HG03520 (cell line): Measurements from ENCODE around the gene DYRK2.

Experiments
- ATAC-seq: cut with Tn5 transposase; IDR thresholded peaks from one replicate; pipeline ENCODE4 v1.9.1; 2021; ENCODE audit warnings: mild to moderate bottlenecking, moderate library complexity; ENCODE audit not compliant: unreplicated experiment

Gene DYRK2

DNA sequence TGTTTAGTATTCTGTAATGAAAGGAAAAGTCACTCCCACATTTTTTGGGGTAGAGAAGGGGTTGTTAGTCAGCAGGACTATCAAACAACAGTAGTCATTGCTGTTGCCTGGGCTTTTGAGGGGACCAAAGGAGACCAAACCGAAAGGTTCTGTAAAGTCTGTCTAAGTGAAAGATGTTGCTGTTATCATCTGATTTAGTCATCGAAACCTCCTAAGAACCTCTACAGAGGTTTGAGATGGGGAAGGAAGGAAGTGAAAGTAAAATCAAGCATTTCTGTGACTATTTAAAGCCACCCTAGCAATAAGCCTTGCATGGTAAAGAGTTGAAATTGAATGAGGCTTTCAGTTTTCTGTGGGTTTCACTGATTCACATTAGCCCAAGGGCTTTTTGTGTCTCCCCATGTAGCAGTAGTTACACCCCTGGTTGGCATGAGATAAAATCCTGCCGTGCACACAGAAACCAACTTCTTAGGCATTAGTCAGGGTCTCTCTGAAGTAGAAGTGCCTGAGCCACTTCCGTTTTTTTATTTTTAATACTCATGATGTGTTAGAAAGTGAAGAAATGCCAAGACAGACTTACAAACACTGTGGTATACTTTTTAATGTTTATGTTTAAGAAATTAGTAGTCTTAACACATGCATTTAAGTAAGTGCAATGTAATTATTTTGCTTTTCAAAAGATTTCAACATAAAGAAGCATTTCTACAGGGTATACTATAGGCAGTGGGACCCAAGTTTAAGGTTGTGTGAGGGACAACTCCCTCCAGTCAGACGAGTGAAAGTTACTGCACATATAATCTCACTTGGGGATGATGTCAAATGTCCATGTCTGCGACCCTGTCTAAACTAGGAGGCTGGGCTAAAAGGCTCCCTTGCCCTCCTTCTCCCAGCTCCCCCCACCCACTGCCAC, 50.4 kb downstream of the DYRK2 start:
- peak; percentile 95 for ATAC-seq

GRCh38 chr12:67701121-67701520, 52.6 kb downstream of the DYRK2 start:
- no peak for ATAC-seq

- no peak for ATAC-seq
These were observed 53.6 kb downstream of the DYRK2 start for GRCh38 chr12:67702136-67702535.

GRCh38 chr12:67704071-67704470, 55.5 kb downstream of the DYRK2 start:
- ATAC-seq = no peak

DNA sequence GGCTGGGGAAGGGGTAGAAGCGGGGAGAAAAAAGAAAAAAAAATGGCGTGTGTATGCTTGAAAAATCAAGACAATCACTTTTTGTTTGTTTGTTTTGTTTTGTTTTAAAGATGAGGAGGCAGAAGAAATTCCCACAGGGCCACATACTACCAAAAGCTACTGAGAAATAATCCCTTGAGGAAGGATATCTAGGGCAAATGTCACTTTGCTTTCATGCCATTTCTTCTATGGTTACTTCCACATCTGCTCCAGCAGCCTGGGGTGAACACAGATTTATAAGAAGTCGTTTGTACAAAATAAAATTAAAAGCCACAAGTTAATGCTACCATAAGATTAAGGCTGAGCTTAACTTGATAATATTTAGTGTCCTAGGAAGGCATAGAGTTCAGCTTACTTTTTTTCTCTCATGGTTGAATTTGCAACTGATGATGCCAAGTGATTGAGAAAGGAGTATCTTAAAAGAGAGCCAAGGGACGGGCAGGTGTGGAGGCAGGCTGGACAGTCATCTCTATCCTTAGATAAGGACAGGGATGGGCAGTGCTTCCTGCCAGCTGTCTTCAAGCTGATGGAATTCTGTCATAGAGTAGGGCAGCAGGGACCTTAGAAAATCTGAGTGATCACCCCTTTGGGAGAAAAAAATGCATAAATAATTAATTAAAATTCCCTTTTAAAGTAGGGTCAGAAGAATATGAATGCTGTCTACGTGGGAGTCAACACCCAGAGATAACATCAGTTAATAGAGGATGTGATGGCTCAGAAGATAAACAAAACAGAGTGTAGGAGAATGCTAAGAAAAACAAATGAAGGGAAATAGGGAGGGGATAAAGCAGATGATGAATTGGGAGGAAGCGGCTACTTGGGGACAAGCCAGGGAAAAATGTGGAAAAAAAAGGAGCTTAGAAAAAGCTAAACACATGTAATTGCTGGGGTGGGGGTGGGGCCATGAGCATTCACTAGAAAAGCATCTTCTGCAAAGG, 57.1 kb downstream of the DYRK2 start:
- ATAC-seq = no peak

- no peak for ATAC-seq
These were observed 60.9 kb downstream of the DYRK2 start for GRCh38 chr12:67709367-67709954.

DNA sequence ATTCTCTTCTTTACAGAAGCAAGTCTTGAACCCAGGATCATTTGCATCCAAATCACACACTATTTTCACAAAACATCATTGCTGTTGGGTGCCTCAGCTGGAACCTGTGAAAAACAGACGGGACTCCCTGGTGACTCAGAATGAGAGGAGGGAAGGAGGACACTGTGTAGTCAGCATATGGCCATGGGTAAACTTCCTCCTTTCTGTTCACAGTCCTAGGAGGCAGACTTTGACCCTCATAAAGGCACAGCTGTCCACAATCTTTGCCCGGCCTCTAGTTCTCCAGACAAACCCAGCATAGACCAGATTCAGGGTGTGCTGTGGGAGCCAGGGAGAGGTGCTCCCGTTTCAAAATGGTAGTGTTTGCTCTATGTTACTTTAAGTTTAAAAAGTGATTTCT, 62.0 kb downstream of the DYRK2 start:
- peak; percentile 96 for ATAC-seq

GRCh38 chr12:67712011-67712410, 63.5 kb downstream of the DYRK2 start:
- ATAC-seq = no peak

DNA sequence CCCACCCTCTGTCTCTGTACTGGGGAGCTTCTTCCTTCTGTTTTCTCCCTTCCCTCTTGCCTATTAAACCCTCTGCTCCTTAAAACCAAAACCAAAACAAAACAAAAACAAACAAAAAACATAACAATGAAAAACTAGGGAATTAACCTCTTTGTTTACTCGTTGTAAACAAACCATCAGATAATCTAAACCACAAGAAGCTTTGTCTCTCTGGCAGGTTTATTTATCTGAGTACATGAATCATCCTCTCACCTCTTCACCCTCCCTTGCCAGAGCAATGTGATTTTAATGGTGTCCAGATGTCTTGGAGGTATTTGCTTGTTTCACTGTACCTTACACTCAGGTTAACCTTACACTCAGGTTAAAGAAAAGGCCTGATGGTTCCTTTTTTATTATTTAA, 66.1 kb downstream of the DYRK2 start:
- no peak for ATAC-seq
